Measurements from ENCODE around the gene BMX.

The BMX gene
- 0 reads per million in 2 donors for total RNA-seq

DNA sequence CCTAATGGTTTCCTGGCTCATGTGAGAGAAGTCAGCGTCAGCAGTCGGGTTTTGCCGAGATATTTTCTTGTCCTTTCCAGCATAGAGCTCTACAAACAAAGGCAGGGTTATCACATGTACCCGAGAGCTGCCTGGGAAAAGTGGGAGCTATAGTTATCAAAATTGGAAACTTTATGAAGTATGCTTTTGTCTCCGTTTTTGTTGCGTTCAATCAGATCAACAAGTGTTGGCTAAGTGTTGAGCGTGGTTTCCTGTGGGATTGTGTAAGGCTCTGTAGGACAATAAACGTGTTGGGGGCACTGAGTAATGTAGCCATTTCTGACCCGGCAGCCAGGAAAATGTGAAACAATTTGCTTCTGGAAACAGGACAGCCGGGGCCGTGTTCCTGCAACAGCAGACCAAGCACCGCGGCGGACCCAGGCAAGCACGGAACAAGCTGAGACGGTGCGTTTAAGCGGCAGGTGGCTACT, at the start of gene BMX:
TSS of gene BMX (plus strand) at position 311 of the 470 bp plus-strand sequence. CDS start 7,547 bp downstream, outside the sequence.
- no peak for DNase-seq

DNA sequence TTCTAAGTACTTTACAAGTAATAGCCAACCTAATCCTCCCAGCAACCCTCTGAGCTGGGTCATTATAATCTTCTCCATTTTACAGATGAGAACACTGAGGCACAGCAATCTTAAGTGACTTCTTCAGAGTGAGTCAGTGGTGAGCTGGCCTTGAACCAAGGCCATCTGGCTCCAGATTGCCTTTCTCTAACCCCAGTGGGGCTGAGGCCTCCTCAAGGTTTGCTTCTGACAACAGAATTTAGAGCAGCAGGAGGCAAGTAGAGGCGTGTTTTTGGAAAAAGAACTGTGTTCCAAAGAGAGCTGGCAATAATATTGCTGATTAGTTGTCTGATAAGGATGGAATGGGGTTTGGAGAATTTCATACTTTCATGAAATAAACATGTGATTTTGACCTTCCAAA, 48.7 kb upstream of the BMX start:
- DNase-seq: no peak

- no peak for DNase-seq
Measured at GRCh38 chrX:15464704-15465103, 35.9 kb upstream of the BMX start.

GRCh38 chrX:15465347-15465746, 35.3 kb upstream of the BMX start:
- DNase-seq: no peak

DNA sequence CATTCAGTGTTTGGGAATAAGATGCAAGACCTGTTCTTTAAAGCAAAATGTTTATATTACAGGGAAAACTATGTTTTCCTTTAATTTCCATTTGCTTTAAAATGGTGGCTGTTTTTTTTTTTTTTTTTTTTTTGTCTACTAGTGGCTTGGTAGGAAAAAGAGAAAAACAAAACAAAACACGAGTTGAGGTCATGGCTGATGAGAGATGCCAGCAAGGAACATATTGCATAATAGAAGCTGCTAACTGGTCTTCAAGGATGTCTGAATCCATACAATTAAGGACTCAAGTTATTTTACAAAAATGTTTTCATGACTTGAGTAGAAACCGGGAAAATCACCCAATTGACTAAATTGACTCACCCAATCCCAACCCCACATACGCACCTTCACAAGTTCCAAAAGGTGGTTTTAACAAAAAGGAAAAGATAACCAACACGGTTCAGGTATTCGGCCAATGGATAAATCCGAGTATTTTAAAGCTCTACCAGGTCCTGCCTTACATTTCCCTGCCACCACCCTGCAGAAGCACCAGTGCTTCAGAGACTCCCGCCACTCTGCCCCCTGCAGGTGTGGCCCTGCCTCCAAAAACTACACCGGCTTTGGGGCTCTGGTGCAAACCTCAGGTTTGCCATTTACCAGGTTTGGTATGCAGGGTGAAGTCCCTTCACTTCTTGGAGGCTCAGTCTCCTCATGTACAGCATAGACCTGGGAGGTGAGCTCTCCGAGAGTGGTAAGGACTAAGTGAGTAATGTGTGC, 34.5 kb upstream of the BMX start:
- peak in 1 of 5 experiments; percentile 0 for DNase-seq

- DNase-seq: peak in 1 of 5 experiments; percentile 15
Measured at GRCh38 chrX:15468036-15468435, 32.6 kb upstream of the BMX start.

DNA sequence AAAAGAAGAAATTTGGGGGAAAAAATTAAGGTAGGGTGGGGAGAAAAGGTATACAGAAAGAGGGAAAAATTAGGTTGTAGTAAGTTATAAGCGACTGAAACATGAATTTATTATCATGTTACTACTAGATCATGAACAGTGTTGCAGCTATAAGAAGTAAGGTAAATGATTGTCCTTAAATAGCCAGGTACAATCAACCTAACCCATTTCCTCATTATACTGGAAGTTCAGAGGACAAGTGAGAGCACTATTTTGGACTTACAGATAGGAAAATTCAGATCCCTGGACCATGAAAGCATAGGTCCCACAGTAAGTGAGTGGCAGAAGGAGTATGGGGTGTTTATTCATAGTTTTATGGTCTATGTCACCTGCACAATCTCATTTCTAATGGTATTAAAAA, 31.0 kb upstream of the BMX start:
- no peak for DNase-seq

DNA sequence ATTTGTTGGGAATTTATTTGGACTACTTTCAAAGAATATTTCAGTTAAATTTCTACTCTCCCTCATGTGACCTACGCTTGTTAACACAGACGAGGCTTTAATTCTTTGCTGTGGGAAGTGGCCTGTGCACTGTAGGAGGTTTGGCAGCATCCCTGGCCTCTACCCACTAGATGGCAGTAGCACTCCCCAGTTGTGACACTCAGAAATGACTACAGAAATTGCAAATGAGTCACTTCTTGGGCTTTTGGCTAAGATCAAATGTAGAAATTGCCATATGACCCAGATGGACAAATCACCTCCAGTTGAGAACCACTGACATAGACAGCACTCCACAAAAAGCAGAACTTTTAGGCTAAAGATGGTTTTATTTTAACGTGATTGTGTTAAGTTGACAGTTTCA, 29.6 kb upstream of the BMX start:
- peak in 4 of 5 experiments; percentile 12 to 66 (median 16) for DNase-seq

- DNase-seq: no peak
Measured at GRCh38 chrX:15472531-15472930, 28.1 kb upstream of the BMX start.

DNA sequence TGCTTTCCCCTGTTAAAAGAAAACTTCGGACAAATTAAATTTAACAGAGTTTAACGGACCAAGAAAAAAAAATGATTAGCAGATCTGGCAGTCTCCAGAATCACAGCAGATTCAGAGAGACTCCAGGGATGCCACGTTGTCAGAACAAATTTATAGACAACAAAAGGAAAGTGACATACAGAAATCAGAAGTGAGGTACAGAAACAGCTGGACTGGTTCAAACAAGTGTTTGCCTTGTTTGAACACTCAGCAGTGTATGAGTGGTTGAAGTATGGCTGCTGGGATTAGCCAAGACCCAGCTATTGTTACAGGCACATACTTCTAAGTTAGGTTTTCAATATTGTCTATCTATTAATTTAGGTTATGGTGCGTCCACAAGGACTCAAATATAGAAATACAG, 26.6 kb upstream of the BMX start:
- DNase-seq: no peak

DNA sequence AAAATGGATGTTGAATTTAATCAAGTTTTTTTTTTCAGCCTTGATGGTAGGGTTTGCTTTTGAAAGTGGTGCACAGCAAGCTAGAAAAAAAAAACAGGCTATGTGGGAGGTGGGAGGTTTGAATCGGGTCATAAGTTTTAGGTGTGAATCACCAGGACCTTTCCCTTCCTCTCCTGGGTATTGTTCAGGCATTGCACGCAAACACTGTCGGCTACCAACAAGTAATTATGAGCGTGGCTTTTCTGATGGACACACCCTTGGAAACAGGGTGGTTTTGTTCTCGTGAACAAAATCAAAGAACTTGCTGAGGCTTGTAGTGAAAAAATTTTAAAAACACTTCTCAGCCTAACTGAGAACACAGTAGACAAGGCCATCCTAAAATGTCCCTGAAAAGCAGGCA, 25.6 kb upstream of the BMX start:
- no peak for DNase-seq

- no peak for DNase-seq
Measured at GRCh38 chrX:15475486-15475885, 25.1 kb upstream of the BMX start.

DNA sequence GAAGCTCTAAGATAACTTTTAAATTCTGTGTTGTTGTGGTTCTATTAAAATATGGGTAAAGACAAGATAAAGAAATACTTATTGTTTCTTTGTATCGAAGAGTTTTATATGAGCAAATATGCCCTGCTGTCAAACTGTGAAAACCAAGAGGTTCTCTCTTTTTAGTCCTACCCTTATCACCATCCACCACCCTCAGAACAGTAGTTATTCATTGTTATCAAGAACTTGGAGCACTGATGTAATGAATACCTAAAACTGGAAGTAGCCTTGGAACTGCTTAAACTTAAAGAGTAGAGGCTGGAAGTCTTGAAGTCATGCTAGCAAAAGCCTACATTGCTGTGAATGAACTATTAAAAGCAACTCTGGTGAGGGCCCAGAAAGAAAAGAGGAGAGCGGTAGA, 16.7 kb upstream of the BMX start:
- DNase-seq: no peak

DNA sequence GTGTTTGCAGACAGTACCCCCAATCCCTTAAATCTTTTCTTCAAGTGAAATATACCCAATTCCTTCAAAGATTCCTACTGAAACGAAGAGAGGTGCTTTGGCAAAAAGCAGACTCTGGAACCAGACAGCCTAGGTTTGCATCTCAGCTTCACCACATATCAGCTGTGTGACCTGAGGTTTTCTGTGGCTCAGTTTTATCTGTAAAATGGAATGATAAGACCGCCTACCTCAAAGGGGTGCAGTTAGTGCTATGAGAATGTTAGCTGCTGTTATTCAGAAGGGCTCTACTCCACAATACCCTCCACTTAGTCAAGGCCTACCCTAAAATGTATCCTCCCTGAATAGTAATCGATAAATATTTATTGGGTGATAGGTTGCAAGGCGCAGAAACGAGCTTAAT, 8.1 kb upstream of the BMX start:
- peak in 1 of 5 experiments; percentile 14 for DNase-seq

DNA sequence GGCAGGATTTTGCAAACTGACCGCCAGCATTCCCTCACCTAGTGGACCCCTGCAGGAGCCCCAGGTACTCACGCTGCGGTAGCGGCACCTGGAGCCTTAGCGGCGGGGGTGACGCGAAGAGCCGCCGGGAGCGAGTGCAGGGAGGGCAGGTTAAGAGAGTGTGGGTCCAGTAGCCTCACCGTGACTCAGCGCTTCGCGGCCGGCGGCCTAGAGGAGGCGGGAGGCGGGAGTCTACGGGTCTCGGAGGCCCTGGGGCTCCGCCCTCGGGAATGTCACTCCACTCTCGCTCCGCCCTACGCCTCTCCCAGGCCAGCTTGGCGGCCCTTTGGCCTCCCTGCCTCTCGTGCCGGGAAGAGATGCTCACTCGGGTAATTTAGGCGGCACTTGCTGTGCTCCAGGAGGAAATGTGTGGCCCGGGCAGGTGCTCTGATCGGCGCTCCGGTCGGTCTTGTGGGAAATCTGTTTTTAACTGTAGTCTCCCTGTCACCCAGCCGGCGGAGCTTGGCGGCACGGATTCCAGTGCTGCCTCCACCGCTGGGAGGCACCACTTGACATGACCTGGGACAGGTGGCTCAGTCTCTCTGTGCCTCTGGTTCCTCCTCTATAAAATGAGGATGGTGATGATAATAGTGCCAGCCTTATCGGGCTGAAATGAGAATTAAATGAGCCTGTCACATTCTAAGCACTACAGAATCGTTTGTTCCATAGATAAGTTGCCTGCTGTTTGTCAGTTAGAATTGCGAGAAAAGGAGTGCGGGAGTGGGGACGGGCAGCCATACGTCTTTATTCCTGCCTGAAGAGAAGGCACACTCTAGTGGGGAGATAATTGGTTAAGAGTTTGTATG, 7.3 kb upstream of the BMX start, which contains the start of gene PIR:
TSS of gene PIR (minus strand) at position 216 of the 845 bp plus-strand sequence. CDS start 2,076 bp downstream, outside the sequence.
- DNase-seq: peak in 4 of 5 experiments; percentile 6 to 61 (median 26)

DNA sequence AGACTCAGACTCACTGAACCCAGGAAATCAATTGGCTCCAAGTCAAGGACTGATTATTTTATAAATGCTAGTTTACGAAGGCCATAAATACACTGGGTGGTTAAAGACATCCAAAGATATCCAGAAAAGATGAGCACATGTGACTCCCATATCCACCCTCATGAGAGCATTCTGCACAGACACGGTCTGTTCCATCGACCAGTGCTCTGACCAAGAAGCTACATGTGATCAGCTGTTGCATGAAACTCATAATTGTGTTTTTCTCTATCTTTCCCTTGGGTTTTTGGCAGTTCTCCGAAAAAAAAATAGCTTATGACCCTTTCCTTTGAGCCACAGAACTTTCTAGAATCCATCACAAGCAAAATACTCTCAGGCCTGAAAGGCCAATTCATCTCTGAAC, 4.8 kb upstream of the BMX start:
- no peak for DNase-seq

- no peak for DNase-seq
Measured at GRCh38 chrX:15496824-15497223, 3.8 kb upstream of the BMX start.

DNA sequence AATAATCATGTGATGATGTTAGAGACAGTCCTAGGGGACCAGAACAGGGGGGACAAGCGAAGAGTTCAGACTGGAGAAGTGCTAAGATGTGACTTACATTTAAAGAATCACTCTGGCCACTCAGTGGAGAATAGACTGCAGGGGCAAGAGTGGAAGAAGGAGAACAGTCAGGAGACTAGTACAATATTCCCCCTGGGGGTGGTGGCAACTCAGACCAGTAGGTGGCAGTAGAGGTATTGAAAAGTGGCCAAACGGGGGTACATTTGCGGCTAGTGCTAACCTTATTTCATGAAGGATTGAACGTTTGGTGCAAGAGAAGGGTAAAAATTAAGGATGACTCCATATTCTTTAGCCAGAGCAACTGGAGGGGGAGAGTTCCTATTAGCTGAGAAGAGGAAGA, 2.7 kb upstream of the BMX start:
- peak in 4 of 5 experiments; percentile 5 to 30 (median 24) for DNase-seq

DNA sequence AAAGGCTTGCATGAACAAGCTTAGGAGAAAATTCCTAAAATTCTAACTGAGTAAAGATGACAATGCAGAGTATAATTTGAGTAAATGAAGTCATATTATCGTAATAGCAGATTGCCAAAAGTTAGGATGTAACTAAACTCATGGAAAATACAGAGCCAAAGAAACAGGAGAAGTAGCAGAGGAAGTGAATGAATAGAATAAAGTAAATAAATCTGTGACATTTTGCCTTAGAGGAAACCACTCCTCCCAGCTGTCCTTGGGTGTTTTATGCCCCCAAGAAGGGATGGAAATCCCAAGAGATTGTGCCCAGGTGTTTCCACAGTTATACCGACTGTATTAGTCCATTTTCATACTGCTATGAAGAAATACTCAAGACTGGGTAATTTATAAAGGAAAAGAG, 1.9 kb upstream of the BMX start:
- DNase-seq: no peak

DNA sequence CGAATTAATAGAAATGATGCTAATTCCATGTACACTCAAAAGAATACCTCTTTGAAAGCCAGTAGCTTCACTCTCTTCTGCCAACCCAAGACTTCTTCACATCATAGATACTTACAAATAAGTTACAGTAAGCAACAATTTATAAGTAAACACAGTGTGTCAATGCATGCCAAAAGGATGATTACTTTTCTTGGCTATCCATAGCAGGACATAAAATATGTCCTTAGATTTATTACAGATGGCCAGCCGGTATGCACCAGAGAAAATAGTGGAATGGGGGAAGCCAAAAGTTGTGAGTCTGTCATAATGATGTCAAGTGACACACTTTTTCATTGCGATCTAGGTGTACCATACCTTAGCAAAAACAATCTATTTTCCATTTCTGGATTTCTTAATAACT, 631 bp upstream of the BMX start:
- DNase-seq: no peak

DNA sequence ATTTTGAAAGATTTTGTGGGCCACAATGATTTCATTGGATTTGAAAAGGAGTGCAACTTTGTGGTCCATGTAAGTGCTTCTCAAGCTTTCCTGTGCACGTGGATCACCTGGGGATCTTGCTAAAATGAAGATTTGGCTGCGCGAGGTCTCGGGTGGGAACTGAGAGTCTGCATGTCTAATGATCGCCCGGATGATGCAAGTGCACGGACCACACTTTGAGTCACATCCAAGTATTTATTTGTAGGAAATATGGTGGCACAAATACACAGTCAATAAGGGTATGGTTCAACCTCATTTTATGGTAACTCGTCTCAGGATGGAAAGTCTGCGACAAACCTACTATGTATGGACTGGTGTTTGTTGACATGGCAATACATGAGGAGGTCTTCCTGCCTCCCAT, 899 bp downstream of the BMX start:
- no peak for DNase-seq

DNA sequence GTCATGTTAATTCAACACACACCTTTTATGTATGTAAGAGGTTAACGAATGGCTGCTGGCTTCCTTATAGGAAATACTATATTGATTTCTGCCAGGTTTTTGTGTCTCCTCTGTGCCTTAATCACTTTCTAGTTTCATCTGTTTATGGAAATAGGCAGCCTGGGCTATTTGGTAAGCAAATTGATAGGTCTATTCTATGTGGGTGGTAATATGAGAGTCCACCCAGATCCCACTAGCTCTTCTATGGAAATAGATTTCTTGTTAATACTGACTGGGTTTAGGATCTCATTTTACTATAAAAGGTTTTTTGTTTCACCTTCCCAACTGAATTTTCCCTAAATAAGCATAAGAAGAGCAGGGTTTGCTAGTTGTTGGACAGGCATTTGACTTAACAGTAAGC, 4.1 kb downstream of the BMX start:
- no peak for DNase-seq

DNA sequence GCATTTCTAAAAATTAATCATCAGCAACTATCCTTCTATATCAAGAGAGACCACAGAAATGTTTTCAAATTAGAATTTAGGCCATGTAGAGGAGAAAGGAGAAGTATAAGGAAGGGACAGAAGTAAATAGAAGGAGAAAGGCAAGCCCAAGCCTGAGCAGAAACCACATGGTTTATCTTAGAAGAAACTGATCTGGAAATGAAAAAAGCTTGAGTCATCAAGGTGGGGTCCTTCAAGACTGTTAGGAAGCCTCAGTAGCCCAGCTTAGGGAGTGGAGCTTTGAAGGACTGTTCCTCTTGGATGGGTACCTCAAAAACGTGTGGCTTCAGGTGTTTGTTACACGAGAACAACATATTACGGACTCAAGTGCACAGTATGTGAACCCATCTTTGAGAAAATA, 4.5 kb downstream of the BMX start:
- DNase-seq: no peak

GRCh38 chrX:15507005-15507404, 6.4 kb downstream of the BMX start:
- no peak for DNase-seq

All from T-helper 2 cell (primary cell).